Stimulated activated CD8-positive, alpha-beta memory T cell treated with anti-CD3 and anti-CD28 coated beads, Interleukin-12 subunit alpha, Interleukin-12 subunit beta, amount 100 ng/mL, for 1 hour (primary cell): ENCODE measurements around the gene ITGA11.

Experiments
- DNase-seq: peaks from one replicate; pipeline ENCODE4 v3.0.0-alpha.2; 2020; ENCODE audit warnings: low read depth

The ITGA11 gene

GRCh38 chr15:68352401-68353062 is 79.4 kb downstream of the ITGA11 start:
- DNase-seq, result no peak

DNA sequence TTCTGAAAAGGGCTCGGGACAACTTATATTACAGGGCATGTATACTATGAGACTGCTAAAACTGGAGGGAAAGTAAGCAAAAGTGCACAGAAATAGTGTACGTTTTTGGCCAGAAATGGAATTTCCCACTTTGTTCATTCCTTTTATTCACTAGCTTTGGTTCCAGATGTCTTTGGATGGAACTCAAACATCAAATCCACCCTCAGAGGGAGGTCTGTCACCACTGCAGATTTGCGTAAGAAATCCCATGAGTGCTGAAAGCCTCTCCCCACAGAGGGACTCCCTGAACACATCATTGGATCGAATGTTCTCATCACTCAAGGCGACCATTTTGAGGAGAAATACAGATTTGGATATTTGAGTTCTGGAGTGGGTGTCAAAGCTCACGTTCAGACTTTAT is 82.8 kb downstream of the ITGA11 start:
- DNase-seq, result no peak

GRCh38 chr15:68348606-68349005 is 83.4 kb downstream of the ITGA11 start:
- DNase-seq, result no peak

- no peak for DNase-seq
Measured at GRCh38 chr15:68348081-68348480, 83.9 kb downstream of the ITGA11 start.

- no peak for DNase-seq
Measured at GRCh38 chr15:68347392-68347791, 84.6 kb downstream of the ITGA11 start.

GRCh38 chr15:68346979-68347378 is 85.0 kb downstream of the ITGA11 start:
- no peak for DNase-seq

DNA sequence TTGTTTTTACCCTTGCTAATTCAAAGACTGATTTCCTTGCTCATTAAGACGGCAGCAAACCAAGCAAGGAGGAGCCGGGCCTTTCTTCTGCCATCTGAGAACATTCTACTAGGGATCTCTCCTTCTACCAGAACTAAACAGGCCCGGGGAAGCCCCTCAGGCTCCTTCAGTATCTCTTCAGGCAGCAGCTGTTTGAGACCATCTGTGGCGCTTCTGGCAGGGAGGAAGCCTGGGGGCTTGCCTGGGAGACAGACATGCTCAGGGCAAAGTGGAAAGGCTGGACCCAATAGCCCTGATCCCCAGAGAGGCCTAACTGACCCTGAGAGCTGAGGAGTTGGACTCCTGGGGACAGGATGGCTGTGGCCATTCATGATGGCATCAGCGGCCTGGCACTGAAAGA is 86.5 kb downstream of the ITGA11 start:
- DNase-seq, result no peak

GRCh38 chr15:68344600-68344999 is 87.4 kb downstream of the ITGA11 start:
- DNase-seq, result no peak

DNA sequence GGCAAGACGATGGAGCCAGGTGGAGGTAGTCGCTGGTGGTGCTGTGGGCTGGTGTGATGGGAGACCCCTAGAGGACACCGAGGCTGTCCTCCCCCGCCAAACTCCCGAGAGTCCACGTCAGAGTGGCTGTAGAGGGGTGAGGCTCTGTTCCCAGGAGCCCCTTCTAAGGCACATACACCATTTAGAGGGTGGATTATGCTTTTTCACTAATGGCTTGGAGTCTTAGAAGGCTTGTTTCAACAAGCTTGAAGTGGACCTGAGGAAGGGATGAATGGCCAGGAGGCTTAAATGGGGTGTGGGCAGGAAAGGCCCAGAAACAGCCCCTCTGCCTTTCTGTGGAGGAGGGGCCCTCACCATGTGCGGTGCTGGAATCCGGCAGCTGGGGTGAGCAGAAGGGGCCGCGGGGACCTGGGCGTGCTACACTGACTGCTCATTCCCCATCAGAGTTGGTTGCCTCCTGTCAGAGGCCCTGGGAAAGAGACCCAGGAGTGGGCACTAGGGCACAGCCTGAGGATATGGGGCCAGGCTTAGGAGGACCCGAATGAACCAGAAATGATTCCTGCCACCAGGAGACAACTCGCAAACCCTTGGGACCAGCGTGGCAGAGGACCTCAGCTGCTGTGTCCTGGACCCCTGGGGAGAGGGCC is 88.3 kb downstream of the ITGA11 start:
- DNase-seq, result no peak

- no peak for DNase-seq
Measured at GRCh38 chr15:68341760-68342725, 89.9 kb downstream of the ITGA11 start.

DNA sequence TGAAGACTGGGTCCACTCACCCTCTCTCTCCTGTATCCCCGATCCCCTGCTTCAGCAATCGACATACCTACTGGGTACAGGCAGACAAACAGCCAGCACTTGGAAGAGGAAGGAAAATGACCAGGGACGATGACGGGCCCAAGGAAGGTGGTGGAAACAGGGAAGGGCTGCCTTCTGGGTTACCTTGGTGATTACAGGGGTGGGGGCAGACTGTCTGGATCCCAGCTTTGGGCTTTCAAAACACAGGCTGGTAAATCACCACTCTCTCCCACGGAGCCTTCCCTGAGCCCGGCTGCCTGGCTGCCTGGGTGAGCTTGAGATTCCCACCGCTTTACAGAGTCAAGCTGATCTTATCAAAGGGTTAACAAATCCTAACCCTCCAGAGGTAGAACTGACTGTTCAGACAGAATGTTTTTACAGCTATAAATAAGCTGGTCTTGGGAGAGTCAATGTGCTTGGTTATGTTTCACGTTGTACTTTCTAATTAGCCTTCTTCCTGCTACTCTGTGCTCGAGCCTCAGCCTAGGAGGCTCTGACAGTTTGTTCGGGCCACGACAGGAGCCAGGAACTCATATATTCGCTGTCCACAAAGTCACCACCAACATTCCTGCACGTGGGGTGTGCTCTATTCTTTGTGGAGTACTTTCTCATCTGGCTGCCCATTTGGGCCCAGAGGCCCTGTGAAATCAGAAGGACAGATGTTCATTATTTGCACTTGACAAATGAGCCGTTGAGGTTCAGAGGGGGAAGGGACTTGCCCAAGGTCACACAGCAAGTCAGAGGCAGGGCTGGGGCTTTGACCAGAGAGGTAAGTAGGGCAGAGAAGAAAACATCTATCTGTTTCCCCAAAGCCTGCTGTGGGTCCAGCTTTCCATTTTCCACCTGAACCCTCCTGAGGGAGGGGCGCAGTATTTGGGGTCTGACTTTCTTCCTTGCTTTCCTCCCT is 91.0 kb downstream of the ITGA11 start:
- DNase-seq, result no peak

DNA sequence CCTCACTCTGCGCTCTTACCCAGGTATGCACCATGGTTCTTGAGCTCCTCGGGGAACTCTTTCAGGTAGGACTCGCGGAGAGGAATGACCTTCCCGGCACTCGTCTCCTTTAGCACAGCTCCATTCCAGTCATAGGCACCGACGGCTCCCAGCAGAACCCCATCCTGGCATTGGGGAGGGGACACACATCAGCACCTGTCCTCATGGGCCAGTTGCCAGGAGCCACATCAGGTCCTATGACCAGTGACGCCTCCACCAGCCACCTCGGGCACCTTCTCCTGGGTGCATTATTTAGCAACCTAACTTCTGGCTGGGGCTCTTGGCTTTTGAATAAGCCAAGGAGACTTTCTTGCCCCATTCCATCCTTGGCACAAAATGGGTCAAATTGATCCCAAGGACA is 92.5 kb downstream of the ITGA11 start:
- no peak for DNase-seq

DNA sequence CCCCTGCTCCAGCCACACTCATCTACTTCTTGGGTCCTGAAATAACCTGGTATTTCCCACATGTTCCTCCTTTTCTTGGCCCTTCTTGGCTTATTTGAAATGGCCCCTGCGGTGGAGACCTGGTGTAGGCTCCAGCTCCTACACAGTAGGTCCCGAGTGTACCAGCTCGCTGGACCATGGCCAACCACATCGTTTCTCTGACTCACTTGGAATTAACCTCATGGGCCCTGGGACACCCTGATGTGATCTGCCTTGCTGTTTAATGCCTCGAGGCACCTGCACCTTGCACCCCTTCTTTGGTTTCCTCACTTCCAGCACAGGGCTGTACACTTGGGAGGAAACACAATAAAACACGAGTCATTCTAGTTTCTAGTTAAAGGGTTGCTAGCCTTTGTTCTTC is 94.1 kb downstream of the ITGA11 start:
- no peak for DNase-seq

DNA sequence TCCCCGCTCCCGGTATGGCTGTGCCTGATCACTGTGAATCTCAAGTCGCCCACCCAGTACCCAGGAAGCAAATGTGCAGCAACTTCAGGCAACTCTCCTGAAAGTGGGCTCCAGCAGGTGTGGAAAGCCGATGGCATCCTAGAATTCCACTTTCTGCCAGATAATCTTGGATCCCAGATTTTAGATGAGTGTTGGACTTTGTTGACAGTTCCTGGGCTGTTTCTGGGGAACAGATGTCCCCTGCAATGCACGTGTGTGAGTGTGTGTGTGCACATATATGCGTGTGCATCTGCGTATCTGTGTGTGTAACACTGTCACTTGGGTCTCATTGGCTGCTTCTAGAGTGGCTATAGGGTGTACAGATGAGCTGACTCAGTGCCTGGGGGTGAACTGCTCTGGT is 95.4 kb downstream of the ITGA11 start:
- no peak for DNase-seq

DNA sequence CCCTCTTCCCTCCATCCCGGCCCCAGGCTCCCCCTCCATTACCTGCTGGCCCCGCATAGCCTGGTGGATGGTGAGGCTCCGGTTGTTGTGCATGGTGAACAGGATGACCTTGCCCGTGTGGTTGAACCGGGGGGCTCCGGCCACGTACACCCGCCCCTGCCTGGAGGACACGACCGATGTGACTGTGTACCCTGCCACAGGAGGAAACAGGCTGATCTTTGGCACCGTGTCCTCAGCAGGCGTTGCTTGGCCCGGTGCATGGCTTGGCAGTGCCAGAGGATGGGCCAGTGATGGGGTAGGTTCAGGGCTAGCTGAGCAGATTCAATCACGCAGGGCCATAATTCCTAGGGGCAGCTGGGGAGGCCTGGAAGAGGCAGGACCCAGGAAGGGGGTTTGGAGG is 96.3 kb downstream of the ITGA11 start:
- no peak for DNase-seq

GRCh38 chr15:68335251-68335650 is 96.7 kb downstream of the ITGA11 start:
- no peak for DNase-seq

DNA sequence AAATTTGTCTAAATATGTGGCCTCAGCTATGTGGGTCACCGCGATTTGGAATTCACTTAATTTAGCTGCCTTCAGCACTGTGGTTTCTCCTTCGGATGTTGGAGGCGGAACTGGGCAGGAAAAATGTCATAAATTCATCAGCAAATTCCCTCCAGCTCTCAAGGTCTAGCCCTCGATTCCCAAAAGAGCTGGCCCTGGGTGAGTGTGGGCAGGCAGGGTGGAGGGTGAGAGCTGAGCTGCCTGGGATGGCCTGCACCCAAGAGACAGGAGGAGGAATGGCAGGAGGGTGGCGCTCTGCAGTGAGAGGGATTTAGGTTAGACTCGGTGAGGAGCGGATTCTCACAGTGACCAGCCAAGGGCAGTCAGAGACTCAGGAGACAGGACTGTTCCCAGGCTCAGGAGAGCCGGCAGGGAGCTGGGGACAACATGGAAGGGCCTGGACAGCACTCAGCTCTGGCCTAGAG is 97.3 kb downstream of the ITGA11 start:
- DNase-seq, result no peak

DNA sequence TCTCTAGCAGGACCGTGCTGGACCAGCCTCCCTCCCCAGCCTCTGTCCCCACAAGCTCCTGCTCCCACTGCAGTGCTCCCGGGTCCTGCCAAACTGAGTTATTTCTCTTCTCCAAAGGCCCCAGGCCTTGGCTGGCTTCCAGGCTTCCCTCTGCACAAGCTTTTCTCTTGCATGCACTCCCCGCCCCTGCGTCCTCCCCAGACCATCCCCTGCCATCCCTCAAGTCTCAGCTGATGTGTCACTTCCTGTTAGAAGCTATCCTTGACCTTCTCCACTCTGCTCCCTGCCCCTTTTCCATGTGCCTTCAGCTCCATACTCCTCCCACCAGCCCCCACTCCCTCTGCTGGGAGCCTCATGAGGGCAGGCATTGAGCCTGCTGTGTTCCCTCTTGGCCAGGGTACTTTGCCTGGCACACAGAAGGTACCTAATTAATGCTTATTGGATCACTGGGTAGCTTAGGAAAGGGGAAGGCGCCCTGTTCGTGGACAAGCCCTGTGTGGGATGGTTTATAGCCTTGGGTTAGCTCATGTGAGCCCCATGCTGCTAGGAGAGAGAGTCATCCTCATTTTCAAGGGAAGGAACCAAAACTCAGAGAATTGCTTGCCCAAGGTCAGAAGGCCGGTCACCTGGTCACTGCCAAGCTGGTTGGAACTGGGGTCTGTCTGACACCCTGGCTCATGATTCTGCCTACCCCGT is 98.0 kb downstream of the ITGA11 start:
- no peak for DNase-seq

DNA sequence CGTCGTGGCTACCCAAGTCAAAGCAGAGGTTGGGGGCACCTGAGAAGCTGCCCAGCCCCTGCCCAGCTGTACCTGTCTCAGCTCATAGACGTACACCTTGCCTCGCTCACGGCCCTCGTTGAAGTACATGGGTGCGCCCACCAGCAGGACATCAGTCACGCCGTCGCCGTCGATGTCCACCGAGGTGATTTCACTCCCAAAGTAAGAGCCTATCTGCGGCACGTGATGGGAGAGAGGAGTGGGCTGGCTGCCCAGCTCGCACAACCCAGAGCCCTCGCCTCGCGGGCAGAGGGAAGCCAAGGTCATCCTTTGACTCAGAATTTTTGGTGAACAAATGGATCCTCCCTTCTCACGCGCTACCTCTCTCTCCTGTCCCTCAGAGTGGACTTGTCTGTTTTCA is 99.7 kb downstream of the ITGA11 start:
- no peak for DNase-seq

- no peak for DNase-seq
Measured at GRCh38 chr15:68330901-68331300, 101.1 kb downstream of the ITGA11 start.

DNA sequence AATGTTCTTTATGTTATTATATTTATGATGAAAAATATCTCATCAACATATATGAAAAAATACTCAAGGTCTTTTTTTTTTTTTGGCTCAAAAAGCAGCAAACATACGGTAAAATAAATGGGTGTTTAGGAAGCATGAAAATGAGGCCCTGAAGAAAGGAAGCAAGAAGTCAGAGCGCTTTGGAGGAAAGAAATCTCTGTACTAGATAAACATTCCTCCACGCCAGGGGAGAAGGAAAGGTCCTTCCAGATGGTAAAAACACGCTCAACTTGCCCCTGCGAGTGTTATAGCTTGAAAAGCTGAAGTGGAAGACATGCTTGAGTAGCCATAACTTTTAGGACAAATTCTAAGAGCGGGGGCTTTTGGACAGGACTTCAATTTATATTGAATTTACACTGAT is 101.5 kb downstream of the ITGA11 start:
- DNase-seq, result no peak
